HG03095 (cell line): ENCODE measurements around the gene NT5E.

Experiments
- ATAC-seq: cut with Tn5 transposase; IDR thresholded peaks from one replicate; pipeline ENCODE4 v1.9.1; 2021; ENCODE audit warnings: moderate library complexity; ENCODE audit not compliant: unreplicated experiment

Gene NT5E

DNA sequence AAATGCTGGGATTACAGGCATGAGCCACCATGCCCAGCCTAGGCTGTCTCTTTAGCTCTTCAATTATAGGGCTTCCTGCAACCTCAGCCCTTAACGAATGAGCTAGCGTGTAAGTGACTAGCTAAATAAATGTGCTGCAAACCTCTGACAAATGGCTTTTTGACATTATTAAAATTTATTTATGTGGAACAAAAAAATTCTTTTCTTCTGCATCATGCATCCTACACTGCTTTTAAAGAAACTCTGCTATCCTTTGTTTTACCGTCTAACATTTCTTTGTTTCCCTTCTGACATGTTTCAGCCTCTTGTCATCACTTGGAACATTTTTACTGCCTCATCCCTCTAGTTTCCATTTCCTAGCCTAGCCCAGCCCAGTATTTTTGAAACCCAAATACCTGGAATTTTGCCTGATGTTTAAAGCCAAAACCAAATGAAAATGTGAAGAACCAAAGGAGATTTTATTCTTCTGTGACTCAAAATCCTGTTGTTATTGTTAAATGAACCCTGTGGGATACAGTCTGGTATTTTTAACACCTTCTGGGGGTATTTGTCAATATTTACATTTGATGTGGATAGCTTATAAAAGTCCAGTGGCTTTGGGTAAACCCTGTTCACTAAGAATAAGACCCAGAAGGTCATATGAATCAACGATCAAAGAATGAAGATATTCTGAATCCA lies 9.5 kb downstream of the NT5E start:
- no peak for ATAC-seq

DNA sequence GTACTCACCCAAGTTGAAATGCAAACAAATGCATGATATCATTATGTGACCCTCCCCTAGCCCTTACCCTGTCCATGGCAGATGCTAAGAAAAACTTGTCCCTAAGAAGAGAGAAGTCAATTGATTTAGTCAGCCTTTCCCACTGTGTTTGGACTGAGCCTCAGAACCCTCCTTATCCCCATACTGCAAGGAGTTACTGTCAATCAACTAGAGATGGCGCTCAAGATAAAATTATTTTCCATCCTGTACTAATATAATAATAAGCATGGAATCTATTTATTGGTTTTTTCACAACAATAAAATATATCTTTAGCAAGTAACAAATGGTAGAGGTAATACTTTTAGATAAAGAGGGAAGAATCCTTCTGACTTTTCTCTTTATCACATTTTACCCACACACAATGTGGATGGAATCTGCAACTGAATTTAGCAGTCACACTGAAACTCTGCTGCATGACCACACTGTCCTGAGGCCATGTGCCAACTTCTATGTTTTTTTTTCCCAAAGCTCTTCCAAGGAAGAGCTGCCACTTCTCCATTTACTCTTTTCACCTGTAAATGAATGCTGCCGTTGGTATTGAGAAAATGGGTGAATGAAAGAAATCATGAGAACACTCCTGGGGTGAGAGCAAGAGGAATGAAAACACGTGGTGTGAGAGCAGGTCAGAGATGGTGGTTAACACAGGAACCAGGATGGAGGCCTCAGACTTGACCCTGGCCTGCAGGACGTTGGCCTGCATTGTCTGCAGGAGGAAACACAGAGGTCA lies 10.5 kb downstream of the NT5E start:
- no peak for ATAC-seq

DNA sequence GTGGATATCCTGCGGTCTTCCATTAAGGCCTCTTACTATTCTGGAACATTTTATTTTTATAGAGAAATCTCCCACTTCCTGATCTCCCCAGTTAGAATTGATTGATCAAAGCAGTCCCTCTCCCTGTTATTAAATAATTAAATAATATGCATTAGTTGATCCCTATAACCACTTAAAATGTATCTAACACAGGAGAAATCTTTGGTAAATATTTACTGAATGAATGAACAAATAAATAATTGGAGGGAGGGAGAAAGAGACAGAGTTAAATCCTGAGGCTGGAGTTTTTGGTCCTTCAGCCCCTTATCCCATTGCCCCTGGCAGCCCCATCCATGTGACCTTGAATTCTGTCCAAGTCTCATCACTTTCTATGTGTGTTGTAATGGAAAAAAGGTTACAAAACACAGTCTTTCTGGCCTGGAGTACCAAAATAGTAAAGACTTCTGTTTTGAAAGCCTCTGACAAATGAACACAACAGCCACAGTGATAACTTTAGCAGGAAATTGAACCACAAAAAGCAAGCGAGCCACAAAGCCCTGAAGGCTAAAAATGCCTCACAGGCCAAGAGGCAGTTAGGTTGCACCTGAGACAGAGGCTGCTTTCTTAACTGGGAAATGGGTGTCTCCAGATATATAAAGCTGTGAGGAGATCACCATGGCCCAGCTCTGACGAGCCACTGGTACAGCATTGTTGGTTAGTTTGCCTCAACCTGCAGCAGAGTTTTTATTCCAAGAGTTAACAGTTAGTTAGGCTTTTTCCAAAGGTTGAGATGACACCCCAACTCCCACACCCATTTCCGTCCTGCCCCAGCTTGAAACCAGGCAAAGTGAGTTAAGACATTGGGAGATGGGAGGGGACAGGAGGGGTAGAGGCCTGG lies 11.3 kb downstream of the NT5E start:
- peak; percentile 85 for ATAC-seq

DNA sequence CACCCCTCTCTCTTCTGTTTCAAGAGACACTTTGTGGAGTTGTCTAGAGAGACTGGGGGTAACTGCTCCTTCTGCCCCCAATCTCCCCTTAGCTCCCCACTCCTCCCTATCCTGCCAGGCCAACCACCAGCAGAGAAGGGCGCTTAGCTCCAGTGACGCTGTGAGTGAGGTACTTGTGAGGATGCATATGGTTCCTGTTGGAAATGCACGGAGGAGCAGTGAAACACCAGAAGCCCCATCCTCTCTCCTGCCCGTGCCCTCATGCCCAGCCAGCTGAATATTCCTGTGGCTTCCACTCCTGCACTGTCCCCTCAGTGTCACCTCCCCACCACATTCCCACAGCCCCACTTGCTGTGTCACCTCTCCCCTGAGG lies 11.9 kb downstream of the NT5E start:
- no peak for ATAC-seq

DNA sequence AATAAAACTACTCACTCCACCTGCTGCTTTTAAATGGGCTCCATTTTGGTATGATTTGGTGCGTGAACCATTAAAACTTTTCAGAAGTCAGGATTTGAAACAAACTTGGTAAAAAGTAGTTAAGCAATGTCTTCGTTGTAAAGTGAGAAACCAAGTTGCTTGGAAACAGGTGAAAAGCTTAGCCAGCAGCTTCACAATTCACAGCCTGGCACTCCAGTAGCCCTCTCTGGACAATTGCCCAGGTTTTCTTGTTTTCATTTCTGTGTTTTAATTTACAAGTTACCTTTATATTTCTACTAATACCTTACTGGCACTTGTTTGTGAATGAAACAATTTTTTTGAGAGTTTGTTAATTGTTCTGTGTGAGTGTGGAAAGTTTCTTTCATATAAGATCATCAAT lies 12.8 kb downstream of the NT5E start:
- ATAC-seq: no peak

DNA sequence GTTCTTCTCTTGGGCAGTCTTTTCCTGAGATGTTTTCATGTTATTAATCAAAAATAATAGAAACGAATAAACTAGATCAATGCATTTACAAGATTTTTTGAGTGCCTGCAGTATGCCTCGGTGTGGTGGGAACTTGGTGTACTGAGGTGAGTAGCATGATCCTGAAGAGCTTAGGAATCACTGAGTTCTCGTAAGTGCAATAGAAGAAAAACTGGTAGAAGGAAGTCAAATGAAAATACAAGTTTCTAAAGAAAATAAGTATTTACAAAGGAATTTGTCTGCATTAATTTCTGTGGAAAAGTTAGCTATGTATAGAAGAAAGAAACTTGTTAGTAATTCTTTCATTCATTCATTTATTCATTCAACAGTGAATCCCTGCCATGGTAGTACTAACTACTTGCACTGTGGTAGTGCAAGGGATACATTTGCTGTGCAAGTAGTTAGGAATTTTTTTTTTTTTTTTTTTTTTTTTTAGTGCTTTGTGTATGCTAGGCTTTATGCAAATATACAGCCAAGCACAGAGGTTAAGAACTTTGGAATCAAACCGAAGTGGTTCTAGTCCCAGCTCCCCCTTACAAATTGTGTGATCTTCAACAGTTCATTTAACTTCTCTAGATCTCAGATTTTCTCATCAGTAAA lies 13.9 kb downstream of the NT5E start:
- ATAC-seq: no peak

DNA sequence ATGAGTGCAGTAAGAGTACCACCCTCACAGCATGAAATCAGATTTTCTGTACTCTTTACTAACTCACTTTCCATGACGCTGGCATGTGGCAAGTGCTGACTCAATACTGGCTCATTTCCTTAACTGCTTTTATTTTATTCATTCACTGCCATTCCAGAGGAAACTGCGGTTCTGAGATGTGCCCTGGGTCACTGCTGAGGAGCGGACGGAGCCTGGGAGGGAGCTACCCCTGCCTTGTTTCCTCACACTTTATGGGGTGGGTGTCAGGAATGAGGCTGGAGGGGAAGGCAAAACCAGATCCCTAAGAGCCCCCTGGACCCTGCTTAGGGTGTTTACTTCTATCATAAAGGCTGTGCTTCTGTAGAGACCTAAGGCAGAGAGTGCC lies 14.4 kb downstream of the NT5E start:
- ATAC-seq: no peak

DNA sequence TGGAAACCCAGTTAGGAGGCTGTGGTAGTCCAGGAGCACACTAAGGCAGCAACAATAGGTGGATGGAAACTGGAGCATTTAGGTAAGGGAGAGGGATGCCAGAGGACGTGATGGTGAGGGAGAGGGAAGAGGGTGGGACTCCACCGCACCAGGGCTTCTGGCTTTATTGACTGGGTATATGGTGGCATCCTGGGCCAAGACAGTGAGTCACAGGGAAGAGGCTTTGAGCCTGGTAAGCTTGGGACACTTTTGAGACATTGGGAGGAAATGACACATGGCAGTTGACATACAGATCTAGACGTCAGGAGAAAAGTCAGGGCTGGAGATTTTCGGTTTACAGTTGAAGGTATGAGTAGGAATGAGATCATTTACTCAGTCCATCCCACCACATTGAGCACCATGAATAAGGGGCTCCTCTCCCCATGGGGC lies 14.9 kb downstream of the NT5E start:
- ATAC-seq: no peak

DNA sequence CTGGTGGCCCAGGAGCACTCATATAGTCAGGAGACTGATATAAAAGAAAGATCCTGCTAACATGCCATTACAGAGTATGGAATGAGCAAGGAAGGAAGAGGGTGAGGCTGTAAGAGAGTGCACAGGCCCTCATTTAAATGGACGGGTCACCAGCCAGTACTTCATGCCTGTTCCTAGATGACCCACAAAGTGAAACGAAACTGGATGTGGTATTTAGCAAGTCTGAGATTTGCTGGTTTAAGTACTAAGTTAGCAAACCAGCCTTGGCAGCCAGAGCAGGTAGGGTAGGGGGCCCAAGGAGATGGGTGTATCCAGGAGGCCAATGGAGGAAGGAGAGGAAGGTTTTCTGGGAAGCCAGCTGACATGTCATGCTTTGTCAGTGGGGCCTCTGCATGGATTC lies 15.9 kb downstream of the NT5E start:
- peak; percentile 32 for ATAC-seq

DNA sequence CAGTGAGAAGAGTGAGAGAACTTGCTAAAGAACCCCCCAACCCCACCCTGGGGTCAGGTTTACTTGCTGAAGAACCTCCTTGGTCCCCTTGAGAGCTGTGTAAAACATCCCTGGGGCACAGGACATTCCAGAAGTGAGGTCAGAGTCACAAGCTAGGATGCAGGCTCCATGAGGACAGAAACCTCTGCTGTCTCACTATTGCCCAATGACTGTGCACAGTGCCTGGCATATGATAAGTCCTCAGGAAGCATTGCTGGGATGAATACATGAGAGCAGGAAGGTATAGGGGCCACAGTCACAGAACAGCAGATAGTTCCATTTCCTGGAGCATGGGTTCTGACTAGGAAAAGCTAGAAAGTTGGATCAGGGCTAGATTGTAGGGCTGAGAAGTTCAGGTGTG lies 18.4 kb downstream of the NT5E start:
- no peak for ATAC-seq

DNA sequence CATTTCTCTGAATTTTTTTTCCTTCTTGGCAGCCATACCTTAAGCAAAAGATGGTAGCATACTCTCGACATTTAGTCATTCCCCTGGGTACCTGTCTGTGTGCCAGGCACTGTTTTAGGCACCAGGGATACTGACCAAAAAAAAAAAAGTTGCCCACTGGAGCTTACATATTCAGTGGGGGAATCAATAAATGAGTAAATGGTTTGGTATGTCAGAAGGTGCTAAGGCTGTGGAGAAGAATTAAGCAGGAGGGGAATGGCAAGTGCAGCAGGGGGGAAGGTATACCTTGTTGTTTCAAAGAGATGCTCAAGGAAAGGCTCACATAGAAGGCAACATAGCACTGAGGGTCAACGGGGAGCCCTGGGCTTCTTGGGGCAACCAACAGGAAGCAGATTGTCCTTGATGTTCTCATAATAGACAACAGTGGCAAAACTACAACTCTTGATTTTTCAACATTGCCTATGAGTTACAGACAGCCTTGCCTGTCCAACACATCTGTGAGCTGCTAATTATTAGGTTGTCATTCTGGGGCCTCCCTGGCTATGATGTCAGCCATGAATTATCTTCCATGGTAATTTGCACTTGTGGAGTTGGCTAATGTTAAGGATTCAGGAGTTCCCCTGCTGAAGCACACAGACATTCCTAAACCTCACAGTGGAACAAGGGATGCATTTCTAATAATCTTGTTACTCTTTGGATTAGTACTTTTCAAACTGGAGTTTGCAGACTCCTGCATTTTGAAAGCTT lies 19.6 kb downstream of the NT5E start:
- no peak for ATAC-seq

DNA sequence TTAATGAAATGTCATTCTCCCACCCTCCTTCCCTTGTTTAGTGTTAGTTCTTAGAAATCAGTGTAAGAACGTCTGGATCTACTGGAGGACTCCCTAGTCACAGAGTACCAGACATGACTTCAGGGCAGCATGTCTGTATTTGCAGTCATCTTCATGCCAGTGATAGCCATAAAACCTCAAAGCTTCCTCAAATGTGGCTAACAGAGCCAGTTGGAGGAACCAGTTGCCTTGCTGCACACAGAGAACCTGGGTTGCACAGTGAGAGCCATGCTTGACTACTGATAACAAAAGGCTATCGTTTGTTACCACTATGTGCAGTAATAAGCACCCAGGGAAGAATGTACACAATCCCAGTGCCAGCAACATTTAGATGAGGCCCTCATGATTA lies 20.1 kb downstream of the NT5E start:
- ATAC-seq: no peak

DNA sequence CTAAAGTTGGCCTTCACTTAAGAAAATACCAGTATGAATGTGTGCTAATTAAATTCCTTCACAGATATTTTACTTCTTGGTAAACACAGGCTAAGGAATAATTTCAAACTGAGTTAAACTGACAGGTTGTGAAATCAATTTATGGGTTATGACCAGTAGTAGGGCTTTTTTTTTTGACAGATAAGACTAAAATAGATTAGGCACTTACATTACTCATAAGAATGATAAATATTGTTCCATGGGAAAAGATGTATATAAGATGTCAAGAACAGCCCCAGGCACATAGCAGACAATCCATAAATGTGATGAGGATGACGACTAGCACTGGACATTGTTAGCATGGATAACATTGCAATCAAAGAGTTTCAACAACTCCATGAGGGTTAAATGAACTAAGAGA lies 22.9 kb downstream of the NT5E start:
- no peak for ATAC-seq

DNA sequence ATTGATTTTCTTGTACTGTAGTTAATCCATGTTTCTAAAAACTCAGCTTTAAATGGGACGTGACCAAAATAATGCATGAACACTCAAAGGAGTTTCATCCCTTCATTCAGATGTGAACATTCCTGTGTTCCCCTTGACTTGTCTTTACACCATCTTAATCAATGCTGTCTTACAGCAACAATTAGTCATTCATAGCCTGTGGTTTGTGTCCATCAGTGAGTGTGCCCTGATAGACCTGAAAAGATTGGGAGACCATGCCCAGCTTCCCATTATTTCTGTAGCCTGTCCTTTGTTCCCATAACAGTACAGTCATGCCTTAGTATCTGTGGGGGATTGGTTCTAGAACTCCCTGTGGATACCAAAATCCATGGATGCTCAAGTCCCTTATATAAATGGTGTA lies 23.9 kb downstream of the NT5E start:
- ATAC-seq: no peak

DNA sequence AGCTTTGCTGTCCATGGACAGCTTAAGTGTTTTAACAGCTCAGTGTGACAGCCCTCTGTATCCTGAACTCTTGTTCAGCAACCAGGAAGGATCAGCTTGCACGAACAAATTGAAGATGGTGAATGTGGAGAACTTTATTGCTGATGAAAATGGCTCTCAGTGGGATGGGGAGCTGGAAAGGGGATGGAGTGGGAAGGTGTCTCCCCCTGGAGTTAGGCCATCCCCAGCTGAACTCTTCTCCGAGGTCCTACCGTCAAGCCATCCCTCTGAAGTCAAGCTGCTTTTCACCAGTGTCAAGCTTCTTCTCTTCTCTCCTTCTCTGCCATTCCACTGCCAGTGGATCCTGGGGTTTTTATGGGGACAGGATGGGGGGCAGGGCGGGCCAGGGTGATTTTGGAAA lies 26.6 kb downstream of the NT5E start:
- ATAC-seq: no peak

DNA sequence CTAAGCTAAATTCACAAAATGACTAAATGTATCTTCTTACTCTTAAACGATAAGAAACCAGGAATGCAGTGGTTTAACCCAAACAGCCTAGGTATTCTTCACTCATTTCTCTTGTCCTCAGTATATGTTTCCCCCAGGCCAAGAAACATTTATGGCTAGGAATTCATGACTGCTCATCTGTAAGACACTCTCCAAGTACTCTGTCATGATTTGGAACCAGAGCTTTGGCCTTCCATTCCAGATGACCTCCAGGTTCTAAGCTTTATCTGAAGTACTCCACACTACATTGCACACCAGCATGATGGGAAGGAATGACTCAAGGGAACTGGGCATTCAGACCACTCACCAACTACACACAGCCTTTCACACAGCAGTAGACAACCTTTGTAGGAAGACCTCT lies 29.3 kb downstream of the NT5E start:
- ATAC-seq: no peak

DNA sequence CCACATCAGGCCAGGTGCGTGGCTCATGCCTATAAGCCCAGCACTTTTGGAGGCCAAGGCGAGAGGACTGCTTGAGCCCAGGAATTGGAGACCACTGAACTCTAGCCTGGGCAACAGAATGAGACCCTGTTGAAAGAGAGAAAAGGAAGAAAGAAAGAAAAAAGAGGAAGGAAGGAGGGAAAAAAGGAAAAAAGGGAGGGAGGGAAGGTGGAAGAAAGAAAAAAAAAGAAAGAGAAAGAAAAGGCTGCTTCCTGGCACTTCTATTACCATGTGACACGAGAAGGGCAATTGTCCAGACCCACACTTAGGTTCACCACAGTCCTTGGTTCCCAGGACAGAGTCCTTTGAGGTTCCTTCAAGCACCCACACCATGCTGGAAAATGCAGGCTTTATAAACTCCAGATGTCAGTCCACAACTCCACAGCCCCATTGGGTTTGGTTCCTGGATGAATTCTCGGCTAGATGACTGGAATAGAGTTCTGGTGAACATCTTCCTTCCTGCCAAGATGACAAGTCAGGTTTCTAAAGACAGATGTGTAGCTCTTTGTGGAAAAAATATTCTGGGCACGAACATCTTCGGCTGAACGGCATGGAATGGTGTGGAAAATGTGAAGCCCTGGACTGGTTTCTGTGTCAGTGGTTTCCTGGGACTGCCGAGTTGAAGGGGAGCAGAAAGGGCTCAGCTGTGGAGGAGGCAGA lies 32.5 kb downstream of the NT5E start:
- no peak for ATAC-seq

DNA sequence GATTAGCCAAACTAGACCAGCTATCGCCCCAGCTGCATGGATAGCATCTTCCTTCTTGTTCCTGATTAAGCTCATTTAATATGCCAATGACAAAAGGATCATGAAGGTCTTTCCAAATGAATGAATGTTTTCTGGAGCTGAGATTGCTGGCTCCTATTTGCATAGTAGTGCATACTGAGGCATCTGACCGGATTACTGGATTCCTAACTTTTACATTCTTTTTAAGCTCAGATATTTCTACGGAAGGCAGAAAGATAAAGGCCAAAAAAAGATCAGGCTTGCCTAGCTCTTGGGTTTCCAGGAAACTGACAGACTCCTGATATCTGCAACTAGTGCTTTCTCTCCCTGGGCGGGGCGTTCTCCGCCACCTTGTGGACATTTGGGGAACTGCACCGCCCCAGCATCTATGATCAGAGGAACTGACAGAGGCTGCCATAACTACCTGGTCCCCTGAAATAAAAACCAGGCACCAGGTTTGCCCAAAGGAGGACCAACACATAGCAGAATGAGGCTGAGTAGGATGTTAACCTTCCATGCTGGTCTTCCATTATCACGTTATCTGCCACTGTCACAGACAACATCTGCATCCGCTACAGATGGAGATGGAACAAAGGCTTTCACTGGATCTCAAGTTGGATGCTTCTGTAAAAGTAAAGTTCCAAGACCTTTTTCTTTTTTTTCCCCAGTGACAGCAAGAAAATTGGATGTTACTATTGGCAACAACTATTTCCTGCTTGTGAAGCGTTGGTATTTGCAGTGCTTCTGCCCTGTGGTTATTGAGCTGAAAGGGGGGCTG lies 33.2 kb downstream of the NT5E start:
- peak; percentile 91 for ATAC-seq

DNA sequence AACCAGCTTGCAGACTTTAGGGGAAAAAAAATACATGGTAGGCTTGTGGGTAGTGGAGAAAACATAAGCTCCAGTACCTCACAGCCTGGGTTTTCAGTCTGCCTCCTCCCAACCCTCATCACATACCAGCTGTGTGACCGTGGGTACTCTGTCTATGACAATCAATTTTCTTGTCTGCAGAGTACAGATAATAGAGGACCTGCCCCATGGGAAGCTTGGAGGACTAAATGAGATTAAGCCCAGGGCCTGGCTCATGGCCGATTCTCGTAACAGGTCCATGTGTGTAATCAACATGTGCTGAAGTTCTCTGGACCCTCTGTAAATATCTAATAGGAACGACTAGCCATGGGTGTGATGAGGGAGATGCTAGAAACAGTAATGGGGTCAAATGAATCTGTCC lies 34.0 kb downstream of the NT5E start:
- ATAC-seq: no peak
